ENCODE measurements around the gene SCLT1. TPM values are rescaled to one million over a fixed set of nuclear protein-coding genes. Genes with fewer than 3 reads are reported as not detected.

The SCLT1 gene
- total RNA-seq, 1 experiment from 2014 or later: 11.3 TPM

GRCh38 chr4:129113919-129114318, 20.6 kb upstream of the SCLT1 start:
- no CpG with 5 or more reads among the region's 1 CpG for WGBS (ENCODE audit: extremely low coverage, insufficient read length, low lambda C conversion rate)
- Histone ChIP-seq H3K23me2 (ENCODE audit: insufficient read length, low read depth, low read length, poor library complexity, severe bottlenecking) (no peaks in the 10 kb centered on the region), H3K4me1 (ENCODE audit: insufficient read depth, low read length) (peaks cover 3% of the 10 kb centered on the region; the same call in 1 of the 2 replicates), H3K9ac (ENCODE audit: extremely low read depth, insufficient read length, low read length) (no peak overlapping the region), H4K91ac (ENCODE audit: insufficient read length, low read depth, low read length) (no peak overlapping the region), H3K79me1 (ENCODE audit: insufficient read depth, low read depth, low read length, poor library complexity, severe bottlenecking) (no peaks in the 10 kb centered on the region), H3K14ac (ENCODE audit: insufficient read depth, low read length) (no peak overlapping the region), H3K18ac (ENCODE audit: insufficient read length, low read depth, low read length) (no peak overlapping the region), H4K5ac (ENCODE audit: insufficient read length, low read depth, low read length) (no peak overlapping the region), H2AK5ac (ENCODE audit: insufficient read length, low read length) (no peak overlapping the region), H2BK5ac (ENCODE audit: insufficient read length, low read length) (no peak overlapping the region), H3K27me3 (ENCODE audit: insufficient read depth, low read length) (no peaks in the 10 kb centered on the region), H2BK12ac (ENCODE audit: insufficient read length, low read depth, low read length) (no peak overlapping the region), H3K4me2 (ENCODE audit: insufficient read depth, insufficient read length, low read length) (no peak overlapping the region), H3K27ac (ENCODE audit: insufficient read length, low read depth, low read length) (no peak overlapping the region), H2BK20ac (ENCODE audit: low read depth, low read length, poor library complexity, severe bottlenecking) (no peak overlapping the region), H3K79me2 (ENCODE audit: insufficient read depth, low read length) (no peaks in the 10 kb centered on the region), H3K23ac (ENCODE audit: insufficient read length, low read depth, low read length) (no peak overlapping the region), H4K8ac (replicated peaks; ENCODE audit: insufficient read length, low read depth, low read length) (no peak overlapping the region), H2BK120ac (ENCODE audit: low read depth, low read length, poor library complexity, severe bottlenecking) (no peak overlapping the region), H3K4ac (ENCODE audit: low read depth, low read length) (no peak overlapping the region), H3K9me3 (ENCODE audit: control insufficient read depth, low read depth, low read length) (no peaks in the 10 kb centered on the region), H3K56ac (ENCODE audit: insufficient read length, low read depth, low read length) (no peak overlapping the region), H3T11ph (ENCODE audit: low read length) (no peak overlapping the region), H2BK15ac (ENCODE audit: low read depth, low read length) (no peak overlapping the region), H2AFZ (ENCODE audit: low read length) (no peak overlapping the region), H4K20me1 (ENCODE audit: control insufficient read depth, insufficient read depth, insufficient read length) (no peaks in the 10 kb centered on the region)
- Mint-ChIP-seq H3K9me3 (no peaks in the 10 kb centered on the region), H3K4me1 (peaks cover 30 to 31% of the 10 kb centered on the region in 2 experiments), H3K27me3 (ENCODE audit: low read depth) (no peaks in the 10 kb centered on the region), H3K4me3 (no peak overlapping the region), H3K36me3 (ENCODE audit: insufficient read depth in 1 of 3, low read depth in 3 of 3) (peaks cover 0 to 2% (median 0%) of the 10 kb centered on the region in 3 experiments; a peak in 1 of 7 replicates), H3K27ac (peak overlapping the region; percentile 0 to 78 (median 73); a peak in 4 of 7 replicates)
- no peak for DNase-seq
- TF ChIP-seq, protein P1, sequence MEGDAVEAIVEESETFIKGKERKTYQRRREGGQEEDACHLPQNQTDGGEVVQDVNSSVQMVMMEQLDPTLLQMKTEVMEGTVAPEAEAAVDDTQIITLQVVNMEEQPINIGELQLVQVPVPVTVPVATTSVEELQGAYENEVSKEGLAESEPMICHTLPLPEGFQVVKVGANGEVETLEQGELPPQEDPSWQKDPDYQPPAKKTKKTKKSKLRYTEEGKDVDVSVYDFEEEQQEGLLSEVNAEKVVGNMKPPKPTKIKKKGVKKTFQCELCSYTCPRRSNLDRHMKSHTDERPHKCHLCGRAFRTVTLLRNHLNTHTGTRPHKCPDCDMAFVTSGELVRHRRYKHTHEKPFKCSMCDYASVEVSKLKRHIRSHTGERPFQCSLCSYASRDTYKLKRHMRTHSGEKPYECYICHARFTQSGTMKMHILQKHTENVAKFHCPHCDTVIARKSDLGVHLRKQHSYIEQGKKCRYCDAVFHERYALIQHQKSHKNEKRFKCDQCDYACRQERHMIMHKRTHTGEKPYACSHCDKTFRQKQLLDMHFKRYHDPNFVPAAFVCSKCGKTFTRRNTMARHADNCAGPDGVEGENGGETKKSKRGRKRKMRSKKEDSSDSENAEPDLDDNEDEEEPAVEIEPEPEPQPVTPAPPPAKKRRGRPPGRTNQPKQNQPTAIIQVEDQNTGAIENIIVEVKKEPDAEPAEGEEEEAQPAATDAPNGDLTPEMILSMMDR (conservative IDR thresholded peaks at IDR 0.05): no peak
